Left lung (tissue), 10 donors: ENCODE results near the gene MMP27. TPM values are rescaled to one million over a fixed set of nuclear protein-coding genes. Genes with fewer than 3 reads are reported as not detected.

Source experiments
- ATAC-seq: fragments of 200-7000 bp; cut with Tn5 transposase; one replicate; pipeline ENCODE4 v1.9.1; 2020; ENCODE audit warnings: moderate library complexity
- DNase-seq, 4 donors: peaks; one replicate each; pipeline ENCODE4 v3.0.0-alpha.2; 2013 to 2020
- H3K27ac ChIP-seq, 2 donors: fragments of 200-600 bp; sonication (generic) in 1 of 2; one replicate each; pipeline versions ENCODE4 v1.5.0 to v1.8.0; 2020 to 2021
- H3K27me3 ChIP-seq, 2 donors: fragments of 200-600 bp; sonication (generic) in 1 of 2; one replicate each; pipeline versions ENCODE4 v1.5.0 to v1.8.0; 2020 to 2021
- H3K36me3 ChIP-seq, 2 donors: fragments of 200-600 bp; sonication (generic) in 1 of 2; one replicate each; pipeline versions ENCODE4 v1.5.0 to v1.8.0; 2020 to 2021
- H3K4me1 ChIP-seq, 2 donors: fragments of 200-600 bp; one replicate each; pipeline ENCODE4 v1.8.0; 2021
- H3K4me3 ChIP-seq, 2 donors: fragments of 200-600 bp; sonication (generic) in 1 of 2; one replicate each; pipeline versions ENCODE4 v1.5.0 to v1.8.0; 2020 to 2021; ENCODE audit warnings: mild to moderate bottlenecking in 1 of 2
- H3K9me3 ChIP-seq, 2 donors: fragments of 200-600 bp; sonication (generic) in 1 of 2; one replicate each; pipeline versions ENCODE4 v1.5.0 to v1.8.0; 2020 to 2021
- intact Hi-C, 2 donors: fragments of 100-400 bp; cut with DNase I; formaldehyde crosslinking; loops; one replicate each; pipeline versions ENCODE4 v1.11.2 to v1.14.2; 2022
- polyA plus RNA-seq, 6 donors: library from polyadenylated mRNA; unstranded; fragments of 120-200 nt; gene quantifications; one replicate each; pipeline ENCODE4 v1.2.1, GENCODE V29; 2013; ENCODE audit not compliant: insufficient read length in 6 of 6
- total RNA-seq, 2 donors: library from RNA; stranded (reverse); fragmentation: NEBNext Ultra II Directional; extraction: Animal tissue kit (Norgen Biotek cat#: 25700); gene quantifications; one replicate each; pipeline ENCODE4 v1.2.1, GENCODE V29; 2021
- TF ChIP-seq, protein P1 (sequence below), 2 donors: fragments of 200-600 bp; sonication (generic) in 1 of 2; IDR thresholded peaks; one replicate each; pipeline versions ENCODE4 v1.5.0 to v1.8.0; 2021; ENCODE audit warnings: antibody characterized with exemption in 2 of 2
- donor health status: DM: no; HTN: yes; CAD: no.
- donor health status: DM: no; HTN: no; CAD: no.

The MMP27 gene
- total and polyA plus RNA-seq, 8 donors: not detected

DNA sequence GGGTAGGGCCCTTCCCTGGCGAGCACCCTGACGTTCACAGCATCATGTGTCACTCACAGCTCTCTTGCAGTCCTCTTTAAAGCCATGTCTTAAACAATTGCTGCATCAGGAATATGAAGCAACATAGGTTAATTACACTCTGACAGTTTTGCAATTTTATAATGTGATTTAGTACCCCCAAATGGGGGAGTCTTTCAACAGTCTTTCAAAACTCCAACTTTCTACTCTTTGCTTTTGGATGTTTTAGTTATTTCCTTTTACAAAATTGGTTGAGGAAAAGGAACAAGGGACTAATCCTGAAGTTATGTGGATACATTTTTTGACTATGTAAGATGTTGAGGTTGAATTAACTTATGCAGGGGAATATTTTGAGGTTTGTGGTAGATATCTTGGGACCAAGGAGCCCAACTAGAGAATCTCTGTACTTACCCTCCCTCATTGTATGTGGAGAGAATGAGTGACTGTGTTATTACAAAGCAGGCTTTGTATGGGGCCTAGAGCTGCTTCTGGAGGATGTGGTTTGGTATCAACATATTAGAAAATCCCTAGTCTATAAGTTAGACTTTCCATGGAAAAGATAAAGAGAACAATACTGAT, 19.4 kb upstream of the MMP27 start, which contains the start of gene MMP8:
Gene MMP8 (minus strand): TSS at position 51 of the 597 bp plus-strand sequence. CDS start 99 bp downstream, outside the sequence.
- TF ChIP-seq, protein P1, sequence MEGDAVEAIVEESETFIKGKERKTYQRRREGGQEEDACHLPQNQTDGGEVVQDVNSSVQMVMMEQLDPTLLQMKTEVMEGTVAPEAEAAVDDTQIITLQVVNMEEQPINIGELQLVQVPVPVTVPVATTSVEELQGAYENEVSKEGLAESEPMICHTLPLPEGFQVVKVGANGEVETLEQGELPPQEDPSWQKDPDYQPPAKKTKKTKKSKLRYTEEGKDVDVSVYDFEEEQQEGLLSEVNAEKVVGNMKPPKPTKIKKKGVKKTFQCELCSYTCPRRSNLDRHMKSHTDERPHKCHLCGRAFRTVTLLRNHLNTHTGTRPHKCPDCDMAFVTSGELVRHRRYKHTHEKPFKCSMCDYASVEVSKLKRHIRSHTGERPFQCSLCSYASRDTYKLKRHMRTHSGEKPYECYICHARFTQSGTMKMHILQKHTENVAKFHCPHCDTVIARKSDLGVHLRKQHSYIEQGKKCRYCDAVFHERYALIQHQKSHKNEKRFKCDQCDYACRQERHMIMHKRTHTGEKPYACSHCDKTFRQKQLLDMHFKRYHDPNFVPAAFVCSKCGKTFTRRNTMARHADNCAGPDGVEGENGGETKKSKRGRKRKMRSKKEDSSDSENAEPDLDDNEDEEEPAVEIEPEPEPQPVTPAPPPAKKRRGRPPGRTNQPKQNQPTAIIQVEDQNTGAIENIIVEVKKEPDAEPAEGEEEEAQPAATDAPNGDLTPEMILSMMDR (IDR thresholded peaks at IDR 0.05): no peak
- peaks cover 0 to 36% of the 10 kb centered on the region in 2 donors for H3K4me1 ChIP-seq
- DNase-seq (no peak), ATAC-seq (no peak)
- no peaks in the 10 kb centered on the region for H3K27me3 ChIP-seq
- H3K36me3 ChIP-seq: no peaks in the 10 kb centered on the region
- intact Hi-C loops: no loop called here
- H3K4me3 ChIP-seq: no peak within 1 kb of the TSS
- H3K9me3 ChIP-seq: no peaks in the 10 kb centered on the region
- H3K27ac ChIP-seq: peak within 1 kb of the TSS in 1 of 2 donors; percentile 73

DNA sequence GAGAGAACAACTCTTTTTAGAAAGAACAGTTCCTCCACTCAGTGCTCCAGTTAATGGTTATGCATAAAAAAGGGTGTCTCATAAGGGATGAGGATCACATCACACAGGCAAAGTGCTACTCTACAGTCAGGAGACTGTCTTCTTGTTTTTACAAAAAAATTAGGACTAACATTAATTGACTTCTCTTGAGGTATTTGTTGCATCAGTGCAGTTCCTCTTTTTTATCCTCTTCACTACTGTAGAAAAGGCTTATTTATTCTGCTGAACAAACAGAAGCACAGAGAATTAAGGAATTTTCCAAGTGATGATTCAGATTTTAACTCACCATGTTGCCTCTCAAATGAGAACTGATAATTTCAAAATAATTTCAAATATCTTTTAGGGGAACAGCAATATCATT, 17.3 kb upstream of the MMP27 start:
- TF ChIP-seq, protein P1 (IDR thresholded peaks at IDR 0.05): no peak
- no peaks in the 10 kb centered on the region for H3K9me3 ChIP-seq
- ATAC-seq: peak; percentile 27
- no peaks in the 10 kb centered on the region for H3K36me3 ChIP-seq
- H3K27ac ChIP-seq: peak overlapping the region in 1 of 2 donors; percentile 73
- H3K4me1 ChIP-seq: peaks cover 0 to 28% of the 10 kb centered on the region in 2 donors
- intact Hi-C loops: no loop called here
- no peaks in the 10 kb centered on the region for H3K27me3 ChIP-seq
- H3K4me3 ChIP-seq: no peak overlapping the region
- no peak for DNase-seq

DNA sequence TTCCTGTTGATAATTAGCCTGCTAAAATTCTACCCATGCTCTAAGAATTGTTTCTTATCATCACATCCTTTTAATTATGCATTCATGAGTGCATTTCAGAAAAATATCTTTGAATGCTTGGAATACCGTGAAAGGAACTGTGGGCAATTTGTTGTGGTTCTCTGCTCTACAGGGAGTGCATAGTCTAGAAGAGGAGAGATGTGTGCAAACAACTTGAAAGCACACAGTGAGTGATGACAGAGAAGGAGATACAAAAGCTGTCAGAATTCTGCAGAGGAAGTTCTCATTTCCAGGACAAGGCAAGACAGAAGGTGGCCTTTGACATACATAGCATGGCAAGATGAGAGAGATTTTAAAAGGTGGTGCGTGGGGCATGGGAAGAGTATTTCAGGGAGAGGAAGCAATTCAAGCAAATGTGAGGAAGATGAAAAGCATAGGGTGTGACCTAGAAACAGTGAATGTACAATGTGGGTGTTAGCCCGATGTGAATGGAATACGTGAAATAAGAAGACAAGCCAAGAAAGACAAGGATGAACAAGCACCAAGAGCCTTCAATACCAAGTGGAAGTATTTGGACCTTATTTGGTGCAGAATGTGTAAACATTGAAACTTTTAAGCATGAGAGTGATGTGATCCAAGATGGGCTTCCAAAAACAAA, 14.2 kb upstream of the MMP27 start:
- Histone ChIP-seq H3K4me1 (peaks cover 0 to 25% of the 10 kb centered on the region in 2 donors), H3K36me3 (no peaks in the 10 kb centered on the region), H3K27ac (no peak overlapping the region), H3K4me3 (no peak overlapping the region), H3K27me3 (no peaks in the 10 kb centered on the region), H3K9me3 (no peaks in the 10 kb centered on the region)
- TF ChIP-seq, protein P1 (IDR thresholded peaks at IDR 0.05): no peak
- ATAC-seq (no peak), DNase-seq (no peak)
- intact Hi-C loops: no loop called here

GRCh38 chr11:102717280-102717679, 11.7 kb upstream of the MMP27 start:
- peaks cover 0 to 15% of the 10 kb centered on the region in 2 donors for H3K4me1 ChIP-seq
- no peaks in the 10 kb centered on the region for H3K9me3 ChIP-seq
- TF ChIP-seq, protein P1 (IDR thresholded peaks at IDR 0.05): no peak
- H3K4me3 ChIP-seq: no peak overlapping the region
- no peak for DNase-seq
- intact Hi-C loops: no loop called here
- H3K27me3 ChIP-seq: no peaks in the 10 kb centered on the region
- no peak for ATAC-seq
- H3K27ac ChIP-seq: peak overlapping the region in 1 of 2 donors; percentile 13
- no peaks in the 10 kb centered on the region for H3K36me3 ChIP-seq

GRCh38 chr11:102716527-102716926, 11.0 kb upstream of the MMP27 start:
- no peak overlapping the region for H3K4me3 ChIP-seq
- no peaks in the 10 kb centered on the region for H3K27me3 ChIP-seq
- no peaks in the 10 kb centered on the region for H3K9me3 ChIP-seq
- ATAC-seq (no peak), DNase-seq (no peak)
- peaks cover 0 to 9% of the 10 kb centered on the region in 2 donors for H3K4me1 ChIP-seq
- TF ChIP-seq, protein P1 (IDR thresholded peaks at IDR 0.05): no peak
- H3K36me3 ChIP-seq: no peaks in the 10 kb centered on the region
- H3K27ac ChIP-seq: peak overlapping the region in 1 of 2 donors; percentile 13
- intact Hi-C loops: no loop called here
